ENCODE data around the gene SLC19A2.
A peak's percentile ranks its signal among the peaks of the same experiment; 100 is the strongest.

Gene SLC19A2

GRCh38 chr1:169475806-169476387, 9.8 kb downstream of the SLC19A2 start:
- DNase-seq (ENCODE audit: low spot score) = no peak

- no peak for DNase-seq (ENCODE audit: low spot score)
These were observed 11.3 kb downstream of the SLC19A2 start for GRCh38 chr1:169474302-169474995.

GRCh38 chr1:169473347-169473746, 12.4 kb downstream of the SLC19A2 start:
- no peak for DNase-seq (ENCODE audit: low spot score)

- no peak for DNase-seq (ENCODE audit: low spot score)
These were observed 13.0 kb downstream of the SLC19A2 start for GRCh38 chr1:169472738-169473137.

- no peak for DNase-seq (ENCODE audit: low spot score)
These were observed 16.8 kb downstream of the SLC19A2 start for GRCh38 chr1:169468982-169469381.

GRCh38 chr1:169466259-169467230, 19.2 kb downstream of the SLC19A2 start:
- DNase-seq (ENCODE audit: low spot score) = peak; percentile 45

- DNase-seq (ENCODE audit: low spot score) = no peak
These were observed 20.5 kb downstream of the SLC19A2 start for GRCh38 chr1:169465281-169465680.

GRCh38 chr1:169462385-169462784, 23.4 kb downstream of the SLC19A2 start:
- DNase-seq (ENCODE audit: low spot score) = no peak

GRCh38 chr1:169461390-169462000, 24.2 kb downstream of the SLC19A2 start:
- DNase-seq (ENCODE audit: low spot score) = no peak

- DNase-seq (ENCODE audit: low spot score) = peak; percentile 54
These were observed 25.4 kb downstream of the SLC19A2 start for GRCh38 chr1:169460191-169460833.

GRCh38 chr1:169457443-169457842, 28.3 kb downstream of the SLC19A2 start:
- DNase-seq (ENCODE audit: low spot score) = no peak

GRCh38 chr1:169456029-169456428, 29.7 kb downstream of the SLC19A2 start:
- DNase-seq (ENCODE audit: low spot score) = no peak

- no peak for DNase-seq (ENCODE audit: low spot score)
These were observed 32.8 kb downstream of the SLC19A2 start for GRCh38 chr1:169452921-169453320.

- no peak for DNase-seq (ENCODE audit: low spot score)
These were observed 34.4 kb downstream of the SLC19A2 start for GRCh38 chr1:169451218-169451824.

- DNase-seq (ENCODE audit: low spot score) = no peak
These were observed 41.8 kb downstream of the SLC19A2 start for GRCh38 chr1:169443923-169444322.

- DNase-seq (ENCODE audit: low spot score) = peak; percentile 76
These were observed 58.6 kb downstream of the SLC19A2 start, which contains the start of gene CCDC181 for GRCh38 chr1:169427081-169427641. Gene CCDC181, minus strand, starts transcription at chr1:169427474. Its CDS starts 2,547 bp downstream, at chr1:169424927.

- peak; percentile 31 for DNase-seq (ENCODE audit: low spot score)
These were observed 59.5 kb downstream of the SLC19A2 start for GRCh38 chr1:169426174-169426705.

- no peak for DNase-seq (ENCODE audit: low spot score)
These were observed 64.4 kb downstream of the SLC19A2 start for GRCh38 chr1:169421309-169421708.

- no peak for DNase-seq (ENCODE audit: low spot score)
These were observed 70.8 kb downstream of the SLC19A2 start for GRCh38 chr1:169414952-169415351.

Data from kidney tubule cell (primary cell).